DND-41 (cell line): ENCODE data around the gene GPATCH3.
"Not testable (repeated sequence)": the region's sequence is repeated elsewhere in the genome, so short reads cannot be mapped to it uniquely, and the experiment has no call there.

Experiments
- ATAC-seq: fragments of 200-7000 bp; cut with Tn5 transposase; 3 replicates; pipeline ENCODE4 v1.9.1; 2021; ENCODE audit warnings: low read depth; ENCODE audit not compliant: insufficient read depth
- DNase-seq: peaks from one replicate; pipeline ENCODE4 v3.0.0-alpha.2; 2020
- H2AFZ ChIP-seq: 2 replicates; pipeline ENCODE4 v1.6.0; 2012; ENCODE audit warnings: low read depth, low read length
- H3K27ac ChIP-seq: 2 replicates; pipeline ENCODE4 v1.5.1; 2012; ENCODE audit warnings: low read length, inconsistent platforms
- H3K27me3 ChIP-seq: fragments of 200-600 bp; sonication (generic); 2 replicates; pipeline ENCODE4 v1.6.0; 2012; ENCODE audit warnings: low read length, mild to moderate bottlenecking, inconsistent platforms; ENCODE audit not compliant: insufficient read depth, poor library complexity
- H3K36me3 ChIP-seq: 2 replicates; pipeline ENCODE4 v1.5.1; 2012; ENCODE audit warnings: low read length, inconsistent platforms; ENCODE audit not compliant: insufficient read depth
- H3K4me1 ChIP-seq: 2 replicates; pipeline ENCODE4 v1.5.1; 2012; ENCODE audit warnings: mild to moderate bottlenecking, low read length; ENCODE audit not compliant: insufficient read depth
- H3K4me2 ChIP-seq: 2 replicates; pipeline ENCODE4 v1.6.0; 2012; ENCODE audit warnings: mild to moderate bottlenecking, moderate library complexity, low read length, inconsistent platforms; ENCODE audit not compliant: insufficient read depth
- H3K4me3 ChIP-seq, 2 experiments: fragments of 200-600 bp in 1 of 2; shearing (Covaris generic) in 1 of 2; 2 replicates each; pipeline ENCODE4 v1.5.1; 2012 to 2016; ENCODE audit warnings: inconsistent platforms in 2 of 2, low read length in 2 of 2, mild to moderate bottlenecking in 2 of 2, low read depth in 1 of 2, moderate library complexity in 1 of 2
- H3K79me2 ChIP-seq: 2 replicates; pipeline ENCODE4 v1.6.0; 2012; ENCODE audit warnings: low read length, inconsistent platforms; ENCODE audit not compliant: insufficient read depth
- H3K9ac ChIP-seq: 2 replicates; pipeline ENCODE4 v1.6.0; 2012; ENCODE audit warnings: low read depth, mild to moderate bottlenecking, inconsistent platforms, low read length, moderate library complexity
- H3K9me3 ChIP-seq: 2 replicates; pipeline ENCODE4 v1.5.1; 2012; ENCODE audit warnings: low read length, moderate library complexity, mild to moderate bottlenecking, inconsistent platforms; ENCODE audit not compliant: insufficient read depth, severe bottlenecking
- H4K20me1 ChIP-seq: 2 replicates; pipeline ENCODE4 v1.6.0; 2012; ENCODE audit warnings: low read length; ENCODE audit not compliant: insufficient read depth
- EZH2 ChIP-seq: IDR thresholded peaks from 3 replicates; pipeline ENCODE4 v1.6.1; 2012; ENCODE audit warnings: borderline replicate concordance, low read depth, mild to moderate bottlenecking, moderate library complexity, low read length, inconsistent platforms; ENCODE audit not compliant: severe bottlenecking
- TF ChIP-seq, protein P1 (sequence below): IDR thresholded peaks from 2 replicates; pipeline ENCODE4 v1.5.1; 2012; ENCODE audit warnings: borderline replicate concordance, low read length, moderate library complexity, mild to moderate bottlenecking; ENCODE audit not compliant: poor library complexity, severe bottlenecking; ENCODE audit errors: extremely low read depth

GPATCH3 gene

GRCh38 chr1:26900001-26900814 is at the start of gene GPATCH3:
TSS of gene GPATCH3 (minus strand) at chr1:26900467. CDS start at chr1:26900442, 25 bp downstream.
- TF ChIP-seq, protein P1, sequence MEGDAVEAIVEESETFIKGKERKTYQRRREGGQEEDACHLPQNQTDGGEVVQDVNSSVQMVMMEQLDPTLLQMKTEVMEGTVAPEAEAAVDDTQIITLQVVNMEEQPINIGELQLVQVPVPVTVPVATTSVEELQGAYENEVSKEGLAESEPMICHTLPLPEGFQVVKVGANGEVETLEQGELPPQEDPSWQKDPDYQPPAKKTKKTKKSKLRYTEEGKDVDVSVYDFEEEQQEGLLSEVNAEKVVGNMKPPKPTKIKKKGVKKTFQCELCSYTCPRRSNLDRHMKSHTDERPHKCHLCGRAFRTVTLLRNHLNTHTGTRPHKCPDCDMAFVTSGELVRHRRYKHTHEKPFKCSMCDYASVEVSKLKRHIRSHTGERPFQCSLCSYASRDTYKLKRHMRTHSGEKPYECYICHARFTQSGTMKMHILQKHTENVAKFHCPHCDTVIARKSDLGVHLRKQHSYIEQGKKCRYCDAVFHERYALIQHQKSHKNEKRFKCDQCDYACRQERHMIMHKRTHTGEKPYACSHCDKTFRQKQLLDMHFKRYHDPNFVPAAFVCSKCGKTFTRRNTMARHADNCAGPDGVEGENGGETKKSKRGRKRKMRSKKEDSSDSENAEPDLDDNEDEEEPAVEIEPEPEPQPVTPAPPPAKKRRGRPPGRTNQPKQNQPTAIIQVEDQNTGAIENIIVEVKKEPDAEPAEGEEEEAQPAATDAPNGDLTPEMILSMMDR, result no peak
- TF ChIP-seq EZH2, result no peak
- H3K4me3 ChIP-seq, result peak within 1 kb of the TSS; percentile 96
- H3K36me3 ChIP-seq, result peaks cover 30% of the 10 kb centered on the region
- peak within 1 kb of the TSS; percentile 84 for H3K9ac ChIP-seq
- peak within 1 kb of the TSS; percentile 82 for H3K4me2 ChIP-seq
- H3K4me1 ChIP-seq, result peaks cover 31% of the 10 kb centered on the region
- no peaks in the 10 kb centered on the region for H3K9me3 ChIP-seq
- H4K20me1 ChIP-seq, result no peaks in the 10 kb centered on the region
- ATAC-seq (peak; percentile 96), DNase-seq (peak; percentile 88)
- peak within 1 kb of the TSS; percentile 81 for H3K27ac ChIP-seq
- peak within 1 kb of the TSS; percentile 98 for H2AFZ ChIP-seq
- no peaks in the 10 kb centered on the region for H3K27me3 ChIP-seq
- H3K79me2 ChIP-seq, result peaks cover 41% of the 10 kb centered on the region

DNA sequence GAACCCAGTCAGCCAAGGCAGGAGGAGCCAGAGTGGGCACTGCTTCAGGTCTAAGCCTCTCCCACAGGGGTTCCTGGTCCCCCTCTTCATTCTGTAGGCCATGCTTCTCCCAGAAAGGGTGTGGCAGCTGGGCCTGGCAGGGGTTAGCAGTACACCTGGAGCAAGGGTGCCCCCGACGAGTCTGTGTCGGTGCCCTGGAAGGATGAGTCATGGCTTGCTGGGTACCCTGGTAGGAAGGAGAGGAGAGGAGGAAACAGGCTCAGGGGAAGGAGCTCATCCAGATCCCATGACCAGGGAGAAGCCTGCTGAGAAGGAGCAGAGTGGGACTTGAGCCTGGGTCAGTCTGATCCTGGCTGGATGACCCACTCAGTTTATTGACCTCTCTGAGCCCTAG is 49.7 kb upstream of the GPATCH3 start:
- Histone ChIP-seq H3K9ac (no peak overlapping the region), H3K79me2 (no peaks in the 10 kb centered on the region), H3K27me3 (no peaks in the 10 kb centered on the region), H3K27ac (no peak overlapping the region), H2AFZ (no peak overlapping the region), H3K4me2 (no peak overlapping the region), H3K9me3 (no peaks in the 10 kb centered on the region), H3K4me1 (no peaks in the 10 kb centered on the region), H4K20me1 (no peaks in the 10 kb centered on the region; the same call in 1 of the 2 replicates), H3K36me3 (peaks cover 22% of the 10 kb centered on the region), H3K4me3 (no peak overlapping the region)
- DNase-seq (no peak), ATAC-seq (peak; percentile 34; the same call in 1 of the 3 replicates)
- TF ChIP-seq EZH2, result no peak
- TF ChIP-seq, protein P1, result no peak

GRCh38 chr1:26949266-26949925 is 49.1 kb upstream of the GPATCH3 start:
- no peaks in the 10 kb centered on the region; the same call in 1 of the 2 replicates for H4K20me1 ChIP-seq
- no peak overlapping the region for H3K4me3 ChIP-seq
- no peak overlapping the region for H2AFZ ChIP-seq
- no peaks in the 10 kb centered on the region for H3K4me1 ChIP-seq
- H3K4me2 ChIP-seq, result no peak overlapping the region
- H3K9me3 ChIP-seq, result no peaks in the 10 kb centered on the region
- TF ChIP-seq, protein P1, result no peak
- no peak for TF ChIP-seq EZH2
- H3K9ac ChIP-seq, result no peak overlapping the region
- H3K36me3 ChIP-seq, result peaks cover 24% of the 10 kb centered on the region
- DNase-seq, result no peak
- H3K27ac ChIP-seq, result no peak overlapping the region
- no peaks in the 10 kb centered on the region for H3K27me3 ChIP-seq
- ATAC-seq, result no peak; the same call in 2 of the 3 replicates
- no peaks in the 10 kb centered on the region for H3K79me2 ChIP-seq

GRCh38 chr1:26948725-26949057 is 48.4 kb upstream of the GPATCH3 start:
- not testable (repeated sequence) for H3K27ac ChIP-seq, H3K79me2 ChIP-seq, H3K4me1 ChIP-seq, ATAC-seq, DNase-seq, H4K20me1 ChIP-seq, H3K4me3 ChIP-seq, H3K9me3 ChIP-seq, H3K9ac ChIP-seq, H2AFZ ChIP-seq, H3K4me2 ChIP-seq, H3K27me3 ChIP-seq
- H3K36me3 ChIP-seq, result peaks cover 31% of the 10 kb centered on the region
